HCT116 (cell line): Measurements from ENCODE around the gene CDC45. TPM values are rescaled to one million over a fixed set of nuclear protein-coding genes. Genes with fewer than 3 reads are reported as not detected.

Experiments used
- ATAC-seq: fragments of 200-7000 bp; cut with Tn5 transposase; 2 replicates; pipeline ENCODE4 v1.9.1; 2020; ENCODE audit warnings: mild to moderate bottlenecking, moderate library complexity
- BruUV-seq: library from RNA; stranded (reverse); fragments of 400-500 nt; replicated peaks from 2 replicates; lab custom pipeline; 2021; lab: Mats Ljungman, UMichigan
- CTCF ChIA-PET: fragments of 300-600 bp; sonication (Branson Sonifier 250); formaldehyde crosslinking; loops from one replicate; lab custom pipeline; 2021; ENCODE audit warnings: antibody characterized with exemption; lab: Charles Lee
- POLR2A ChIA-PET: fragments of 300-600, 350-600 bp; sonication (Branson Sonifier 250); formaldehyde crosslinking; loops from one replicate; lab custom pipeline; 2021; ENCODE audit warnings: antibody characterized with exemption; lab: Charles Lee
- RAD21 ChIA-PET, 2 experiments: fragments of 300-600 bp; sonication (Branson Sonifier 250); formaldehyde crosslinking; loops; one replicate each; lab custom pipeline; 2023; ENCODE audit warnings: low total read pairs in 2 of 2; ENCODE audit not compliant: uncharacterized antibody in 2 of 2, unreplicated experiment in 2 of 2, low non-redundant PET in 1 of 2; lab: Charles Lee
- DNase-seq: peaks from one replicate; pipeline ENCODE4 v3.0.0-alpha.2; 2010; ENCODE audit warnings: low read depth, low spot score
- H2AFZ ChIP-seq: fragments of 200-600 bp; shearing (Covaris generic), sonication (generic); 2 replicates; pipeline ENCODE4 v1.6.1; 2017; ENCODE audit warnings: low read depth, mixed run types, mixed read lengths, antibody characterized with exemption, low read length; ENCODE audit not compliant: poor library complexity, severe bottlenecking
- H3K27ac ChIP-seq: 2 replicates; pipeline ENCODE4 v1.5.1; 2012; ENCODE audit warnings: low read depth, low read length
- H3K27me3 ChIP-seq: fragments of 200-600 bp; sonication (generic); 2 replicates; pipeline ENCODE4 v1.6.1; 2016; ENCODE audit warnings: mixed run types, low read length, mixed read lengths; ENCODE audit not compliant: insufficient read depth
- H3K36me3 ChIP-seq, 2 experiments: fragments of 200-500 bp in 1 of 2; fragments of 200-600 bp in 1 of 2; sonication (Bioruptor generic) in 1 of 2; sonication (generic) in 1 of 2; 2 replicates each; pipeline versions ENCODE4 v1.5.1 to v1.6.1; 2014 to 2016; ENCODE audit warnings: low read length in 2 of 2, inconsistent platforms in 1 of 2, mixed read lengths in 1 of 2, mixed run types in 1 of 2; ENCODE audit not compliant: insufficient read depth in 2 of 2, control insufficient read depth in 1 of 2
- H3K4me1 ChIP-seq, 2 experiments: fragments of 200-600 bp in 1 of 2; sonication (generic) in 1 of 2; 2 replicates each; pipeline versions ENCODE4 v1.5.1 to v1.6.1; 2012 to 2017; ENCODE audit warnings: low read length in 2 of 2, inconsistent platforms in 1 of 2, mild to moderate bottlenecking in 1 of 2, mixed read lengths in 1 of 2, mixed run types in 1 of 2, moderate library complexity in 1 of 2; ENCODE audit not compliant: insufficient read depth in 2 of 2, control insufficient read depth in 1 of 2
- H3K4me2 ChIP-seq: fragments of 200-600 bp; sonication (generic); 2 replicates; pipeline ENCODE4 v1.6.1; 2017; ENCODE audit warnings: mixed run types, low read length, mixed read lengths
- H3K4me3 ChIP-seq, 2 experiments: fragments of 200-600 bp in 1 of 2; sonication (generic) in 1 of 2; replicated peaks in 1 of 2; 2 replicates each; pipeline ENCODE4 v1.5.1; 2011 to 2016; ENCODE audit warnings: low read length in 2 of 2, control low read depth in 1 of 2, low read depth in 1 of 2, mild to moderate bottlenecking in 1 of 2, mixed read lengths in 1 of 2, mixed run types in 1 of 2
- H3K79me2 ChIP-seq: fragments of 200-600 bp; sonication (generic); 2 replicates; pipeline ENCODE4 v1.6.1; 2017; ENCODE audit warnings: mild to moderate bottlenecking, mixed run types, low read length, moderate library complexity, mixed read lengths; ENCODE audit not compliant: insufficient read depth
- H3K9ac ChIP-seq: fragments of 200-600 bp; sonication (generic); 2 replicates; pipeline ENCODE4 v1.6.1; 2016; ENCODE audit warnings: low read length, mixed read lengths
- H3K9me2 ChIP-seq: fragments of 200-600 bp; sonication (generic), shearing (Covaris generic); 2 replicates; pipeline ENCODE4 v1.6.1; 2017; ENCODE audit warnings: mixed run types, mild to moderate bottlenecking, moderate library complexity; ENCODE audit not compliant: insufficient read depth
- H3K9me3 ChIP-seq, 2 experiments: fragments of 200-500 bp in 1 of 2; fragments of 200-600 bp in 1 of 2; sonication (Bioruptor generic) in 1 of 2; sonication (generic) in 1 of 2; 2 replicates each; pipeline ENCODE4 v1.6.1; 2014 to 2017; ENCODE audit warnings: low read length in 2 of 2, mixed read lengths in 2 of 2, inconsistent platforms in 1 of 2, low read depth in 1 of 2, mild to moderate bottlenecking in 1 of 2, mixed run types in 1 of 2, moderate library complexity in 1 of 2; ENCODE audit not compliant: control insufficient read depth in 1 of 2, insufficient read depth in 1 of 2
- H4K20me1 ChIP-seq: fragments of 200-600 bp; sonication (generic), shearing (Covaris generic); 2 replicates; pipeline ENCODE4 v1.6.1; 2017; ENCODE audit warnings: mixed run types, mild to moderate bottlenecking, moderate library complexity; ENCODE audit not compliant: insufficient read depth
- ATF3 ChIP-seq: IDR thresholded peaks from 2 replicates; pipeline ENCODE4 v1.6.1; 2012
- CEBPB ChIP-seq: IDR thresholded peaks from 2 replicates; pipeline ENCODE4 v1.6.1; 2012; ENCODE audit warnings: low read depth
- EGR1 ChIP-seq: IDR thresholded peaks from 2 replicates; pipeline ENCODE4 v1.6.1; 2012; ENCODE audit warnings: low read depth
- EZH2 ChIP-seq: fragments of 200-600 bp; sonication (generic); IDR thresholded peaks from 2 replicates; pipeline ENCODE4 v1.6.1; 2017; ENCODE audit warnings: antibody characterized with exemption, mixed run types
- EZH2phosphoT487 ChIP-seq: fragments of 200-600 bp; IDR thresholded peaks from 2 replicates; pipeline ENCODE4 v1.6.1; 2018; ENCODE audit warnings: antibody characterized with exemption, borderline replicate concordance
- MAX ChIP-seq: IDR thresholded peaks from 2 replicates; pipeline ENCODE4 v1.6.1; 2012
- SIN3A ChIP-seq: IDR thresholded peaks from 2 replicates; pipeline ENCODE4 v1.6.1; 2012; ENCODE audit warnings: low read depth
- SP1 ChIP-seq: IDR thresholded peaks from 2 replicates; pipeline ENCODE4 v1.6.1; 2012; ENCODE audit warnings: low read depth
- ZFX ChIP-seq: fragments of 450-650 bp; IDR thresholded peaks from 2 replicates; pipeline ENCODE4 v1.6.1; 2017
- ZNF274 ChIP-seq: fragments of 200-500 bp; sonication (Bioruptor generic); IDR thresholded peaks from 2 replicates; pipeline ENCODE4 v1.6.1; 2014; ENCODE audit warnings: mild to moderate bottlenecking, low read depth, low read length, inconsistent platforms
- intact Hi-C: fragments of 100-400 bp; cut with micrococcal nuclease; formaldehyde crosslinking; loops from 2 replicates; pipeline ENCODE4 v1.10.0; 2022
- total RNA-seq: library from RNA; stranded (reverse); gene quantifications from one replicate; pipeline ENCODE4 v1.2.1, GENCODE V29; 2021; ENCODE audit not compliant: unreplicated experiment
- TF ChIP-seq, protein P1 (sequence below): IDR thresholded peaks from 2 replicates; pipeline ENCODE4 v1.6.1; 2012; ENCODE audit warnings: low read depth
- TF ChIP-seq, protein P2 (sequence below): IDR thresholded peaks from 2 replicates; pipeline ENCODE4 v1.6.1; 2011; ENCODE audit warnings: mild to moderate bottlenecking, low read length, moderate library complexity; ENCODE audit not compliant: insufficient replicate concordance; ENCODE audit errors: extremely low read depth

The CDC45 gene
- total RNA-seq, 1 experiment from 2014 or later = 43.4 TPM

DNA sequence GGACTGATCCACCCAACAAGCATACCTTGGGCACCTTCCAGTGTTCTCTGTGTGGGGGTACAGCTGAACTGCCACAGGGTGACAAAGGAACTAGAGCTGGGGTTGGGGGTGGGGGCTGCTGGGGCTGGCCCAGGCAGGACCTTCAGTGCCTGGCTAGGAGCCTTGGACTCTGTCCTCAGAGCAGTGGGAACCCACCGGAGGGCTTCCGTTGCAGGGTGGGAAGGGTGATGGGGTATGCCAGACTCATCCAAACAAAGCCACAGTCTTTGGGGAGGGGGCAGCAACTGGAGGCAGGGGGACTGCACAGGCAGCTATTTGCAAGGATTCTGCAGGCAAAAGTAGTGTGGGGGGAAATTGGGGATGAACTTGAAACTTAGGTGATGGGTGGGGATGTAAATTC, 80.2 kb downstream of the CDC45 start:
- intact Hi-C loops = no loop called here
- H4K20me1 ChIP-seq = no peaks in the 10 kb centered on the region
- H3K4me1 ChIP-seq = peaks cover 5 to 6% of the 10 kb centered on the region in 2 experiments
- no peak for DNase-seq
- H3K36me3 ChIP-seq = no peaks in the 10 kb centered on the region
- H3K27me3 ChIP-seq = no peaks in the 10 kb centered on the region
- BruUV-seq = no TSS peak
- ChIA-PET POLR2A (no interaction called here), RAD21 (interaction anchor here in 1 of 2 experiments (0.7 kb wide), 1 partner anchor 24 kb away, joined by 3 read pairs; no protein-coding TSS in a partner anchor), CTCF (no interaction called here)
- H3K9me2 ChIP-seq = no peaks in the 10 kb centered on the region
- no peak for ATAC-seq
- no peak overlapping the region for H3K27ac ChIP-seq
- no peak overlapping the region for H3K4me2 ChIP-seq
- no peak overlapping the region for H3K4me3 ChIP-seq
- no peak for TF ChIP-seq EZH2phosphoT487
- no peak for TF ChIP-seq ATF3
- TF ChIP-seq EGR1 = no peak
- no peak for TF ChIP-seq ZFX
- H3K9ac ChIP-seq = no peak overlapping the region
- no peak overlapping the region for H2AFZ ChIP-seq
- no peaks in the 10 kb centered on the region for H3K79me2 ChIP-seq
- no peaks in the 10 kb centered on the region for H3K9me3 ChIP-seq

- H3K79me2 ChIP-seq = no peaks in the 10 kb centered on the region
- no peak overlapping the region for H3K4me3 ChIP-seq
- no peak overlapping the region for H3K27ac ChIP-seq
- no TSS peak for BruUV-seq
- ChIA-PET POLR2A (interaction anchor here (1.5 kb wide), 1 partner anchor 11 kb away, joined by 3 read pairs; no protein-coding TSS in a partner anchor), RAD21 (no interaction called here), CTCF (no interaction called here)
- peaks cover 0 to 3% of the 10 kb centered on the region in 2 experiments; a peak in 1 of 4 replicates for H3K4me1 ChIP-seq
- H2AFZ ChIP-seq = no peak overlapping the region
- DNase-seq (no peak), ATAC-seq (no peak)
- no peak overlapping the region for H3K9ac ChIP-seq
- intact Hi-C loops = no loop called here
- no peaks in the 10 kb centered on the region for H3K36me3 ChIP-seq
- no peak overlapping the region for H3K4me2 ChIP-seq
- no peaks in the 10 kb centered on the region for H3K9me2 ChIP-seq
- no peaks in the 10 kb centered on the region for H3K9me3 ChIP-seq
- no peaks in the 10 kb centered on the region for H4K20me1 ChIP-seq
- no peaks in the 10 kb centered on the region for H3K27me3 ChIP-seq
- TF ChIP-seq ZFX (no peak), ZNF274 (no peak), ATF3 (no peak), SP1 (no peak), EZH2 (no peak), SIN3A (no peak), EGR1 (no peak), MAX (no peak), CEBPB (no peak)
- TF ChIP-seq, protein P1, sequence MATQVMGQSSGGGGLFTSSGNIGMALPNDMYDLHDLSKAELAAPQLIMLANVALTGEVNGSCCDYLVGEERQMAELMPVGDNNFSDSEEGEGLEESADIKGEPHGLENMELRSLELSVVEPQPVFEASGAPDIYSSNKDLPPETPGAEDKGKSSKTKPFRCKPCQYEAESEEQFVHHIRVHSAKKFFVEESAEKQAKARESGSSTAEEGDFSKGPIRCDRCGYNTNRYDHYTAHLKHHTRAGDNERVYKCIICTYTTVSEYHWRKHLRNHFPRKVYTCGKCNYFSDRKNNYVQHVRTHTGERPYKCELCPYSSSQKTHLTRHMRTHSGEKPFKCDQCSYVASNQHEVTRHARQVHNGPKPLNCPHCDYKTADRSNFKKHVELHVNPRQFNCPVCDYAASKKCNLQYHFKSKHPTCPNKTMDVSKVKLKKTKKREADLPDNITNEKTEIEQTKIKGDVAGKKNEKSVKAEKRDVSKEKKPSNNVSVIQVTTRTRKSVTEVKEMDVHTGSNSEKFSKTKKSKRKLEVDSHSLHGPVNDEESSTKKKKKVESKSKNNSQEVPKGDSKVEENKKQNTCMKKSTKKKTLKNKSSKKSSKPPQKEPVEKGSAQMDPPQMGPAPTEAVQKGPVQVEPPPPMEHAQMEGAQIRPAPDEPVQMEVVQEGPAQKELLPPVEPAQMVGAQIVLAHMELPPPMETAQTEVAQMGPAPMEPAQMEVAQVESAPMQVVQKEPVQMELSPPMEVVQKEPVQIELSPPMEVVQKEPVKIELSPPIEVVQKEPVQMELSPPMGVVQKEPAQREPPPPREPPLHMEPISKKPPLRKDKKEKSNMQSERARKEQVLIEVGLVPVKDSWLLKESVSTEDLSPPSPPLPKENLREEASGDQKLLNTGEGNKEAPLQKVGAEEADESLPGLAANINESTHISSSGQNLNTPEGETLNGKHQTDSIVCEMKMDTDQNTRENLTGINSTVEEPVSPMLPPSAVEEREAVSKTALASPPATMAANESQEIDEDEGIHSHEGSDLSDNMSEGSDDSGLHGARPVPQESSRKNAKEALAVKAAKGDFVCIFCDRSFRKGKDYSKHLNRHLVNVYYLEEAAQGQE = no peak
- TF ChIP-seq, protein P2, sequence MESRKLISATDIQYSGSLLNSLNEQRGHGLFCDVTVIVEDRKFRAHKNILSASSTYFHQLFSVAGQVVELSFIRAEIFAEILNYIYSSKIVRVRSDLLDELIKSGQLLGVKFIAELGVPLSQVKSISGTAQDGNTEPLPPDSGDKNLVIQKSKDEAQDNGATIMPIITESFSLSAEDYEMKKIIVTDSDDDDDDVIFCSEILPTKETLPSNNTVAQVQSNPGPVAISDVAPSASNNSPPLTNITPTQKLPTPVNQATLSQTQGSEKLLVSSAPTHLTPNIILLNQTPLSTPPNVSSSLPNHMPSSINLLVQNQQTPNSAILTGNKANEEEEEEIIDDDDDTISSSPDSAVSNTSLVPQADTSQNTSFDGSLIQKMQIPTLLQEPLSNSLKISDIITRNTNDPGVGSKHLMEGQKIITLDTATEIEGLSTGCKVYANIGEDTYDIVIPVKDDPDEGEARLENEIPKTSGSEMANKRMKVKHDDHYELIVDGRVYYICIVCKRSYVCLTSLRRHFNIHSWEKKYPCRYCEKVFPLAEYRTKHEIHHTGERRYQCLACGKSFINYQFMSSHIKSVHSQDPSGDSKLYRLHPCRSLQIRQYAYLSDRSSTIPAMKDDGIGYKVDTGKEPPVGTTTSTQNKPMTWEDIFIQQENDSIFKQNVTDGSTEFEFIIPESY = no peak
Measured at GRCh38 chr22:19565382-19566278, 85.9 kb downstream of the CDC45 start.
